HG02610 (cell line): ENCODE measurements around the gene LIN28A.
A peak's percentile ranks its signal among the peaks of the same experiment; 100 is the strongest.

Source experiments
- ATAC-seq: cut with Tn5 transposase; IDR thresholded peaks from one replicate; pipeline ENCODE4 v1.9.1; 2021; ENCODE audit warnings: mild to moderate bottlenecking, moderate library complexity; ENCODE audit not compliant: unreplicated experiment

Gene LIN28A

DNA sequence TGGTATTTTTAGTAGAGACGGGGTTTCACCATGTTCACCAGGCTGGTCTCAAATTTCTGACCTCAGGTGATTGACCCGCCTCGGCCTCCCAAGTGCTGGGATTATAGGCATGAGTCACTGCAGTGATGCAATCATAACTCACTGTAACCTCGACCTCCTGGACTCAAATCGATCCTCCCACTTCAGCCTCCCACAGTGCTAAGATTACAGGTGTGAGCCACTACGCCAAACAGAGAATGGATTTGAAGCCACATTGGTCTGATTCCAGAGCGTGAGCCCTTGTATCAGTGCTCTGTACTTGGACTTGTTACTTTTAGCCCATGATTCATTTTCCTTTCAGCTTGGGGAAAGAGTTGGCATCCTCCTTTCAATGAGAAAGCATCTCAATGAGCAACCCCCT is 23.2 kb upstream of the LIN28A start:
- no peak for ATAC-seq

DNA sequence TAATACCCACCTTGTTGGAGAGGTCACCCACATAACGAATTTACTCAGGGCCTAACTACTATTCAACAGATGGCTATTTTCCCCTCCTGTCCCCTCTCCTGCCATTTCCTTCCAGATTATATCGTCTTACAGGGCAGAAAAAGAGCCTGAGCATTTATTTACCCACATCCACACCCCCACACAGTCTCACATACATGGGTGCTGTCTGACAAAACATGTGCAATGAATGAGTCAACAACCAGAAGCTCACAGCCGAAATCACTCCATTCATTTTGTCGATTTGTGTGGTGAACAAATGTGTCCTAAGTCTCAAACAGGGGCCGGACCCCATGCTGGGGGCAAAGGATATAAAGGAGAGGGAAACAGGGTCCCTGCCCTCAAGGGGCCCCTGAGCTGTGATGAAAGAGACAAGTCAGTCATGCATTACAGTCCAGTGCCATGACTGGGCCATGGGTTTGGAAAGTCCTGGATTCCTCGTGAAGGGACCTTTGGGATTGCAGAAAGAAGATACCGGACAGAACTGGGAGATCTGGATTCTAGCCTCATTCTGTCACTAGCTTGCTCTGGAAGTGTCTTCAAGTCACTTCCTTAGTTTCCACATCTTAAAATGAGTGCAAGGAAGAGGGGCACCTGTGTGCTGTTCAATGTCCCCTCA is 21.7 kb upstream of the LIN28A start:
- no peak for ATAC-seq

DNA sequence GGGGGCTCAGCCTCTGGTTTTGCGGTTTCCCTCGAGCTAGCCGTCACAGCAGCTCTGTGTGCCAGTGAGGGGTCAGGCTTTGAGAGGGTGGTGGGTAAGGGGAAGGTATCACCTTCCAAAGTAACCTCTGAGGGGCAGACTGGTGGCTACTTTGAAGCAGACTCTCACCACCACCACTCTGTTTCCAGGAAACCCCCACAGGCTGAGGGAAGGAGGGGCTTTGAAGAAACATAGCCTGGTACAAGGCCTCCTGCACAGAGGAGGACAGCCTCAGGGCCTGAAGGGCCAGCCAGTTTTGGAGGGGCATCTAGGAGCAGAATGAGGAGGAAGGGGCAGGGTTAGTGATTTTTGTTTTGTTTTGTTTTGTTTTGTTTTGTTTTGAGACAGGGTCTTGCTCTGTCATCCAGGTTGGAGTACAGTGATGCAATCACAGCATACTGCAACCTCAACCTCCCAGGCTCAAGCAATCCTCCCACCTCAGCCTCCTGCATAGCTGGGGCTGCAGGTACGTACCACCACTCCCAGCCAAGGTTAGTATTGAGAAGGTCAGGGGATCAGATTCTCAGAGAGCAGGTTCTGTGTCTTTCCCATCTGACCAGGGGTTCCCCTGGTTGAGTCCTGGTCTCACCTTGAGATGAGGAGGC is 20.9 kb upstream of the LIN28A start:
- no peak for ATAC-seq

DNA sequence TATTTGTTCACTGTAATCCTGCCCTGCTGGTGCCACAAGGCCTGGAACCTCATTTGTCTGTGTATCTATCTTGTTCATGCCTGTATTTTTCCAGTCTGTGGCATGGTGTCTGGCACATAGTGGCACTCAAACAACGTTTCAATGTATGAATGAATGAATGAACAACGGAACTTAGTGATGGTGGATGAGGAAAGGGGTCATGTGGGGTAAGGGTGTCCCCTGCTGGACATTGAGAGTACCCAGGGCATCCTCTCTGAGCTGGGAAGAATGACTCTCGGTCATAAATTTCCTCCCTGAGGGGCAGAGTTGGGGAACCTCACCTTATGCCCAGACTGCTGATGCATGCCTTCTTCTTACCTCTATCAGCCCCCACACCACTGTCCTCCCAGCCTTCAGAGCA is 19.2 kb upstream of the LIN28A start:
- no peak for ATAC-seq

DNA sequence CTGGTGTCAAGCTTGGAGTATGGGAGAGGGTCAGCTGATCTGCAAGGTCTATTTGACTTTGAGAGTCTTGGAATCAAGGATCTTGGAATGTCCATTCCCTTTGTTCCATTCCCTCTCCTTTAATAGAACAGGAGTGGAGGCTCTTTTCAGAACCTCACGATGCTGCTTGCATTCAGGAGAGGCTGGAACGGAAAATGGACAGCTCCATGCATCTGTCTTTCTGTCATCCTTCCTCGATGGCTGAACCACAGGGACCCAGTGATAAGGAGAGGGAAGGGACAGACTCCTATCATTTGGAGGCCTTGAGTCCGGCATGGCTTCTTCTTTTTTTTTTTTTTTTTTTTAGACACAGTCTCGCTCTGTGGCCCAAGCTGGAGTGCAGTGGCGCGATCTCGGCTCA is 14.9 kb upstream of the LIN28A start:
- no peak for ATAC-seq

DNA sequence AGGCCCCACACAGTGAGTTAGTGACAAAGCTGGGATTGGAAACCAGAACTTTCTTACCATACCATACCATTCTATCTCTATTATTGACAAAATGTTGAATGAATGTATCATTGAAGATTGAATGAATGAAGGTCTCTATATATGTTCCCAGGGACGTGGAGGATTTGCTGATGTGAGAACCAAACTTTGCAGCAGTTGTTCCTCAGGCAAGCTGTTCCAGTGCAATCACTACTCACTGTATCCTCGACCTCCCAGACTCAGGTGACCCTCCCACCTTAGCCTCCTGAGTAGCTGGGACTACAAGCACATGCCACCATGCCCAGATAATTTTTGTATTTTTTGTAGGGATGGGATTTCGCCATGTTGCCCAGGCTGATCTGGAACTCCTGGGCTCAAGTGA is 11.6 kb upstream of the LIN28A start:
- ATAC-seq, result no peak

DNA sequence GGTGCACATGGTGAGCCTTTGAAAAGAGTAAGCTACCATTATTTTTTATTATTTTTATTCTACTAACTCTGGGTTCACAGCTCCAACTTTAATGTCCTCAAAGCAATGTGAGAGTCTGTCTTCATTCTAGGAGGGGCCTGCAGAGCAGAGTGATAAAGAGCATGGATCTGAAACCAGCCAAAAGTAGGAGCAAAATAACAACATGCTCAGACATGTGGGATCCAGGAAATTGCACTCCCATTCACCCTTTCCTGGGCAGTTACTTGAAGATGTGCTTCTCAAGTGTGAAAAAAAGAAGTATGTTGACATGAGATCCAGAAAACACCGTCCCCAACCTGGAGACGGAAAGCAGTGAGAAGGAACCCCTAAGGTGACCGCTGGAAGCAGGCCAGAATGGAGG is 8.7 kb upstream of the LIN28A start:
- ATAC-seq, result no peak

DNA sequence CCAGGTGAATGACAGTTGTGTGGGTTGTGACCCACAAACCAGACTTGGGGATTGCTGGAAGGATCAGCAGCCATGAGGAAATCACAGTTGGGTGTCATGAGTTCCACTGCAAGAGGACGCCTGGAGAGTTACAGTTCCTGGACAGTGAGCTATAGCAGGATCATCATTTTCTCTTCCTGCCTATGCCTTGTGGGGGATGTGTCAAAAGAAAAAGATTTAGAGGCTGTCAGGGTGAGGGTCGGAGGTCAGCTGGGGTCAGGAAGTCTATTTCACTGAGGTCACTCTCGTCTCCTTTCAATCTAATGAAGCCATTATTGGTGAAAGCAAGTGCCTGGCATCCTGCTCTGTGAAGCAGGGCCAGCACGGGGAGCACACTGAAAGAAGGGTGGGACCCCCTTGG is 7.0 kb upstream of the LIN28A start:
- ATAC-seq, result no peak

DNA sequence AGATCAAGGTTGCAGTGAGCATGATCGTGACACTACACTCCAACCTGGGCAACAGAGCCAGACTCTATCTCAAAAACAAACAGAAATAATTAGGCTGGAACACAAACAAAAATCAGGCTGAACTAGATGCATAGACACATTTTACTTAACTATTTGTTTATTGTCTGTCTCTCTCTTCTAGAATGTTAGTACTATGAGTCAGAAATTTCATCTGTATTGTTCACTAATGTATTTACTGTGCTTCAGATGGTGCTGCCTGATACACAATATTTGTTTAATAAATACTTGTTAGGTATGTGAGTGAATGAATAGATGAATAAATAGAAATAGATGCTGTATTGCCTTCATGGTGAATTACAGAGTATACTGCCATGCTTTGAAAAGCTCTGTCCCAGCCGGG is 6.0 kb upstream of the LIN28A start:
- ATAC-seq, result no peak

DNA sequence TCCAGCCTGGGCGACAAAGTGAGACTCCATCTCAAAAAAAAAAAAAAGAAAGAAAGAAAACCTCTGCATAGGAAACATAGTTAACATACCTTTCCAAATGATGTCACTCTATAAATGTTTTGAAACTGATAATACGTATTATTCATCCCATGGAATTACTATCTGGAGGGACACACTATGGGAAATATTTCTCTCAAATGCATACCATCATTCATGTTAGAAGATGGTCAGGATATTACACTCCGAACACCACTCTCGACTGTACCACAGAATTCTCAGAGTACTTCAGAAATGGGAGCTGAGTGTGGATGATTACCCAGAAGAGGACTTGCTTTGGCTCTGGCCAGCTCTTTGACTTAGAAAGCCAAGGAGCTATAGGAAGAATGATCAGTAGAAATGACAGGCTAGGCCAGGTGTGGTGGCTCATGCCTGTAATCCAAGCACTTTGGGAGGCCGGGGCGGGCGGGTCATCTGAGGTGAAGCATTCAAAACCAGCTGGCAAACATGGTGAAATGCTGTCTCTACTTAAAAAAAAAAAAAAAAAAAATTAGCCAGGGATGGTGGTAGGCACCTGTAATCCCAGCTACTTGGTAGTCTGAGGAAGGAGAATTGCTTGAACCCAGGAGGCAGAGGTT is 5.2 kb upstream of the LIN28A start:
- ATAC-seq, result no peak

DNA sequence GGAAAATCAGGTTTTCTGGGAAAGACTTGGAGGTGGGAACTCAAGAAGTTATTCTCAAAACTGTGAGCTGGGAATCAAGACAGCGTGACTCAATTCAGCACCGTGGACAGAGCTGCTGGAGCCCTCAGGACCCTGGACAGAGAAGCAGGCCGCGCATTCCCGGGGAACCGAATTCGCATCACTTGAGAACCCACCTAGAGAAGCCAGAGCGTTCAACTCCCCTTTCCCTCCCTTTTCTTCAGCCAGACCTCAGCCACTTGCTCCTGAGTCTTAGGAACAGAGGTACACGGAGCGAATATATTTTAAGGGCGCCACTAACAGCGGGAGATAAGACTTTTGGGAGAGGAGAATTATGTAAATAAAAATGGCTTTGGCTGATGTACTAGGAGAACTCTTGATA is 2.0 kb upstream of the LIN28A start:
- no peak for ATAC-seq

DNA sequence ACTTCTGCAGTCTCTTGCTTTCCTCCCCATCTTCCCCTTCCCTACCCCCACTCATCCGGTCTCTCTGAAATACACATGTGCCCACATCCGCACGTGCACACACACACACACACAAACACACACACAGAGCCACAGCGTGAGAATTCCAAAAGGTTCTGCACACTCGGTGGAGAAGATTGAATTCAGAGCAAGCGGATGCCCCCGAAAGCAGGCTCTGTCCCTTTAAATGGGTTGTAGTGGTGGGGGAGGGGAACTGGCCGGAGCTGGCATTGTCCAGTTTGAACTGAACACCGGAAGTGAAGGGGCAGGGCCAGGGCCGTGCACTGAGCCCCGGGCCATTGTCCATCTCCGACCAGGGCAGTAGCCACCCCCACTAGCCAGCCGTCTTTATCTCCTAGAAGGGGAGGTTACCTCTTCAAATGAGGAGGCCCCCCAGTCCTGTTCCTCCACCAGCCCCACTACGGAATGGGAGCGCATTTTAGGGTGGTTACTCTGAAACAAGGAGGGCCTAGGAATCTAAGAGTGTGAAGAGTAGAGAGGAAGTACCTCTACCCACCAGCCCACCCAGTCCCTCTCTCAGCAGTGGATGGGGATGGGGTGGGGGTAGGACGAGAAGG is 1.3 kb upstream of the LIN28A start:
- no peak for ATAC-seq

DNA sequence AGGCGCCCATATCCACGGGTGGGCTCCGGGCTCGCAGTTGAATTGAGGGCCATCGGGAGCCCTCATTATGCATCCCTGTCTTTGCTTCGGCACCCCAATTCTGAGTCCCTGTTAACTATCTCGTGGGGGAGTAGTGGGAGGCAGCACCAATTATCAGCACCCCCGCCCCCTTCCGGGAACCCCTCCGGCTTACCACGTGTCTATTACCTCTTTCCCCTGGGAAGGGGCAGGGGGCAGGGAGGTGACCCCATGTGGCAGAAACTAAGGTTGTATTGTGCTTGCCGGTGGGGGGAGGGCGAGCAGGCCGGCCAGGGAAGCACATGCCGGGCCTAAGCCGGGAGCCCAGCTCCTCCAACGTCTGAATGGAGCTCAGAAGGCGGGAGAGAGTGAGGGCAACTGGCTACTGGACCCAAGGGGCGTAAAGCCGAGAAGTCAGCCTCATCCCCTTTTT is 1.0 kb downstream of the LIN28A start:
- ATAC-seq, result no peak

DNA sequence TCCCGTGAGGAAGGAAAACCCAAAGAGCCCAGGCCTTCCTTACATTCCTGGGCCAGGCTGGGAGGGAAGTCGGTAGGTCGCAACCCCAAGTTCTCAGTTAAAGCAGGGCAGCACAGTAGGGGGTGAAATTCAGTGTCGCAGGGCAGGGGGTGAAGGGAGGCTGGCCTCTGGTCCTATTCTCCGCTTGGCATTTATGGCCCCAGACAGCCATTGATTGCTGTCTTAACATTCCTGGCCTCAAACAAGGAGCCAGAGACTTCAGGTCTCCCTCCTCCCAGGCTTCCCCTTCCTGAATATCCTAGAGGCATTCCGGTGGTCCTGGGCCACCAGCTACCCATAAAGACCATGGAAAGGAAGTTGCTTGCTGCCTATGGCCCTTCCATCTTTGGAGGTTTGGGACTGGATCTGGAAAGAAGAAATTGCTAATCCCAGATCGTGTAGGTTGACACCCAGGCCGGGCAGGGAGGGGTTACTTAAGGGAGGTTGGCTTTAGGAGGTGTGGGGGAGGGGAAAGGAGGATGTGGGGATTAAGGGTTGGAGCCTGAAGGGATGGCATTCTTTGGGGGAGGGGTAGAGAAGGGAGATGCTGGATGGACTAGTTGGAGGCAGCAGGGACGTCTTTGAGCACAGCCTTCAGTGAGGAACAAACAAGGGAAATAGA is 1.7 kb downstream of the LIN28A start:
- no peak for ATAC-seq

DNA sequence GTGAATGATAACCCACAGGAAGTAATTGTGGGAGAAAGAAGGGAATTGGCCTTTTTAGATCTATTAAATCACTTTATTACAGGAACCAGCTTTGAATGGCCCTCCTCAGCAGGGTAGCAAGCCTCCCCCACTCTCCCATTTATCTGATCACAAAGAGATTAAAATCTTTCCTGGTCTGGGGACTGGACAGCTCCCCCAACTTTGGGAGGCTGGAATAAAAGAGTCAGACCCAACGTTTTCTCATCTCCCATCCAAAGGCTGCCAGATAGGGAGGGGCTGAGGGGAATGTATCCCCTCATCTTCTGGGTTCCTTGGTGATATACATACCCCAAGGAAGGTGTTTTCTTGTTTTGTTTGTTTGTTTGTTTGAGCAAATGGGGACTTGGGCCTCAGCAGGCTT is 2.4 kb downstream of the LIN28A start:
- no peak for ATAC-seq

DNA sequence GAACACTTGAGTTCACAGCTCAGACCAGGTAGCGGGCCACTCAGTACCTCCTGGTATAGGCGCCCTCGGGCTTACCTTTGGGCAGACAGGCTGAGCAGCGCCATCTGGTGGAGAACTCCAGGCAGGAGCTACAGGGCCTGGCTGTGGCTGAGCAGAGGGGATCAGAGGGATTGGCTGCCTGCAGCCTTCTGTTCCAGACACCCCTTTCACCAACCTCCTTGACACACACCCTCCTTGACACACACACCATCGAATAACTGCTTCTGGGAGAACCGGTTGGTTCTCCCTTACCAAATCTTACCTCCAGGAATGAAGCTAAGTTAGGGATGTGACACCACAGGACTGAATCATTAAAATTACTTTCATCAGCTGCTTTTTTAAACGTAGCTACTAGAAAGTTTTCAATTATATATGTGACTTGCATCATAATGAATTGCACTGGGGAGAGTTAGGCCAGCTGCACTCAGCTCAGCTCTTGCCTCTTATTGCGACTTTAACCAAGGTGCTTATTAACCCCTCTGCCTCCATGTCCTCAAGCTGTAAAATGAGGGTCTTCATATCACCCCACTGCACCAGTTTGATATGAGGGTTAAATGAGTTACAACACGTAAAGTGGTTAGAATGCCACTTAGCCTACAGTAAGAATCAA is 6.6 kb downstream of the LIN28A start:
- ATAC-seq, result peak; percentile 62

DNA sequence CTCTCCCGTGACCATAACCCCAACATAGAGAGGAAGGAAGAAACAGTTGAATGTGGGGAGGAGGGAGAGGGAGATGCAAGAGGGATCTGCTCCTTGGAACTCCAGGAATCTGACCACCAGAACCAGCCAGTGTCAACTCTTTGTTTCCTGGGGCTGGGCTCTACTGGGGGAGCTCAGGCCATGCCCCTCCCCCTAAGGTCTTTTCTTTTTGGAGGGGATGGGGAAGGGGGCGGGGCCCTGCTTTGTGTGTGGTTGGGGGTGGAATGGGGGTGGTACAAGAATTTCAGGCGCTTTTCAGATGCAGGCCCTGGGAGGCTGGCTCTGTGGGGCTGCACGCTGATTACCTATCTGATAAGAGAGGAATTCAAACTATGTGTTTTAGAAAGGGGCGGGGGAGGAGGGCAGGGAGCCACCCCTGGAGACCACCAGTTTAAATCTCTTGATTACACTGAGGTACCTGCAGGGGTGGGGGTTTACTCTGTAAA is 8.3 kb downstream of the LIN28A start:
- ATAC-seq, result no peak

DNA sequence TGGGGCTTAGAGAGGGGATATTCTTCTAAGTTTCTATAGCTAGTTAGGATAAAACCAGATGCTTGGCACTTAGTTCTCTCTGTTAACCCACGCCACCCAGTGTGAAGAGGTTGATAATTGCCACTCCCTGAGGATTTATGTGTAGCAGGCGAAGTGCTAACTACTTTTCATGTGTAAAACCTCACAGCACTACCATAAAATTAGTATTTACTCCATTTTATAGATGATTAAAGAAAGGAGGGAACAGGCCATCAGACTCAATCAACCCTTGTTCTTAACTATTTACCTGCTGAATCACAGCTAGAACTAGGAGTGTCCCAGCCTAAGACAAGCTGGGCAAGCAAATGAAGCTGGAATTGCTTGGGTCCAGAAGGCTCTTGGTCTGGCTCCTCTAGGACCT is 8.9 kb downstream of the LIN28A start:
- ATAC-seq, result no peak

DNA sequence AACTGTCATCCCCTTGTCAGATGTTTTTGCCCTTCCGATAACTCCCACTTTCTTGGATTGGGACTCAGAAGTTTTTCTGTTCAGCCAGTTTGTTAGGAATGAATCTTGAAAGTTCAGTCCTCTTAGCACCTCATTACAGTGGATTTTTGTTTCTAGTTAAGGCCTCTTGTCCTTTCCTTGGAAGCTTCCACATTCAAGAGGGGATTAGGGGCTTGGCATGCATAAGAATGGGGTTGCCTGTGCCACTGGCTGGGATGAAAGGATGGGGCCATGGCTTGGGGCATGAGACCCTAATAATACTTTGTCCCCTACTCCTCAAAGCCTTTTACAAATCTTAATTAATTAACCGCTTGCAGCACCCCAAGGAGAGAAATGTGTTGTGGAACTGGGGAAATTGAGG is 19.1 kb downstream of the LIN28A start:
- no peak for ATAC-seq

DNA sequence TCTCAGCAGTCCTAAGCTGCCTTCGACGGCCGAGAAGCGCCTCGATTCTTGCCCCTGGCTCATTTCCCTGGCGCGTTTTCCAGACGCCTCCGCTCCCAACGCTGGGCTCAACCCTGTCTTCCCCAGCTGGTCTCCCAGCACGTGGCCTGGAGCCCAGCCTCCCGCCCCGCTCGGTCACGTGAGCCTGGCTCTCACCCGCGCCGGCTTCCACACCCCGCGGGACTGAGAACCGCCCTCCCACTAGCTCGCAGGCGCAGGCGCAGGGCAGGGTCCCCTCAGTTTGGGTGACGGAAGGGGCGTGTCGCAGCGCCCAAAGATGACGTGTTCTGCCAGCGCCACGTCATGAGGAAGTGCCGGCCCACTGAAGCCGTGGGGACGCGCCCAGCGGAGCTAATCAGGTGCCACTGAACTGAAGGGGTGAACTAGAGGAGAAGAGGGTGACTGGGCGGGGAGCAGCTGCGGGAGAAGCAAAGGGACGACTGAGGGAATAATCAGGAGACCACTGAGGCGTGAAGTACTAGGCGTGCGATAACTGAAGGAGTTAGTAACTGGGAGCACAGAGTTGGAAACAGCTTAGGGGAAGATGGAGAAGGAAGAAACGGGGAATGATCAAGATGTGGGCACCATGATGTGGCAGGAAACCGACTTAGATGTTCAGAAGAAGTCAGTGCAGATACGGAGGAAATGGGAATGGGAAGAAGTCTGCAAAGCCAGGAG is 21.5 kb downstream of the LIN28A start, which contains the start of gene DHDDS:
TSS of gene DHDDS (plus strand) at position 343 of the 717 bp plus-strand sequence. CDS start 625 bp downstream, outside the sequence.
- peak; percentile 91 for ATAC-seq
